Breast epithelium (tissue), 4 donors: Measurements from ENCODE around the gene RSPRY1. TPM values are rescaled to one million over a fixed set of nuclear protein-coding genes. Genes with fewer than 3 reads are reported as not detected.

Experiments
- DNase-seq, 2 donors: peaks; one replicate each; pipeline ENCODE4 v3.0.0-alpha.2; 2019; ENCODE audit warnings: low spot score in 2 of 2
- H3K27ac ChIP-seq, 2 donors: fragments of 200-600 bp; sonication (generic) in 1 of 2; one replicate each; pipeline ENCODE4 v1.5.1; 2016 to 2019; ENCODE audit warnings: mild to moderate bottlenecking in 1 of 2
- H3K27me3 ChIP-seq, 2 donors: fragments of 200-600 bp; sonication (generic) in 1 of 2; one replicate each; pipeline versions ENCODE4 v1.5.1 to v1.6.0; 2017 to 2019; ENCODE audit warnings: control low read depth in 1 of 2, mild to moderate bottlenecking in 1 of 2
- H3K36me3 ChIP-seq: fragments of 200-600 bp; one replicate; pipeline ENCODE4 v1.5.1; 2019
- H3K4me1 ChIP-seq, 2 donors: fragments of 200-600 bp; sonication (generic); one replicate each; pipeline ENCODE4 v1.5.1; 2016 to 2019; ENCODE audit warnings: control low read depth in 1 of 2
- H3K4me3 ChIP-seq, 3 donors: fragments of 200-600 bp; sonication (generic); 1 replicate in 2 of 3; 2 replicates in 1 of 3; pipeline ENCODE4 v1.5.1; 2016 to 2019; ENCODE audit warnings: mild to moderate bottlenecking in 3 of 3, moderate library complexity in 2 of 3
- H3K9me3 ChIP-seq, 2 donors: fragments of 200-600 bp; sonication (generic) in 1 of 2; one replicate each; pipeline ENCODE4 v1.5.1; 2016 to 2019; ENCODE audit warnings: control low read depth in 1 of 2
- POLR2A ChIP-seq: fragments of 450-650 bp; IDR thresholded peaks from one replicate; pipeline ENCODE4 v1.6.1; 2016; ENCODE audit warnings: antibody characterized with exemption, mild to moderate bottlenecking, moderate library complexity
- POLR2AphosphoS5 ChIP-seq, 3 donors: sonication (generic); formaldehyde crosslinking; IDR thresholded peaks; one replicate each; pipeline ENCODE4 v1.6.1; 2017; ENCODE audit warnings: antibody characterized with exemption in 3 of 3
- intact Hi-C: fragments of 100-400 bp; cut with DNase I; formaldehyde crosslinking; loops from one replicate; pipeline ENCODE4 v1.15.1; 2023; ENCODE audit warnings: low total_unique reads
- total RNA-seq, 3 donors: library from RNA; depleted of rRNA; stranded (reverse); fragments of >200 nt; gene quantifications; one replicate each; pipeline ENCODE4 v1.1.0, GENCODE V29; 2016
- TF ChIP-seq, protein P1 (sequence below), 3 donors: fragments of 450-650 bp; IDR thresholded peaks; one replicate each; pipeline ENCODE4 v1.5.1; 2016 to 2017; ENCODE audit warnings: antibody characterized with exemption in 3 of 3, mild to moderate bottlenecking in 3 of 3, moderate library complexity in 3 of 3

The RSPRY1 gene
- total RNA-seq, 3 donors from 2014 or later = 26.4 to 52.4 (median 34.4) TPM

DNA sequence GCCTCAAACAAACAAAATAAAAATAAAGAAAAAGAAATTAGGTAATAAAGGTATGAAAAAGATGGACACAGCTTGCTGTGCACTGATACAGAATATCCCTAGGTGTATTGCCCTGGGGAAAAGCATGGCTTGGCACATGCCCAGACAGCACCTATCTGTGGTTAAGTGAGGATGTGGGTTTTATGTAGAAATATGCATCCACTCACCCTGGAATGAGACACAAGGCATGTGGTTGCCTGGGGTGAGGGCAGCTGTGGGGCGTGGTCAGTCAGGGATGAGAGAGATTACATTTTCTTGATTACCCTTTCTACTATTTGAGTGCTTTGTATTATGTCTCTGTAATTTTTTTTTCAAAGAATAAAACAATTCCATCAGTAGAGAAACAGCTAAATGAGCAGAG, 91.5 kb downstream of the RSPRY1 start:
- Histone ChIP-seq H3K36me3 (no peaks in the 10 kb centered on the region), H3K27me3 (no peaks in the 10 kb centered on the region), H3K4me3 (no peak overlapping the region), H3K27ac (no peak overlapping the region), H3K9me3 (no peaks in the 10 kb centered on the region), H3K4me1 (no peaks in the 10 kb centered on the region)
- intact Hi-C loops = no loop called here
- no peak for DNase-seq
- TF ChIP-seq POLR2A (no peak), POLR2AphosphoS5 (IDR thresholded peaks at IDR 0.05) (no peak)
- TF ChIP-seq, protein P1, sequence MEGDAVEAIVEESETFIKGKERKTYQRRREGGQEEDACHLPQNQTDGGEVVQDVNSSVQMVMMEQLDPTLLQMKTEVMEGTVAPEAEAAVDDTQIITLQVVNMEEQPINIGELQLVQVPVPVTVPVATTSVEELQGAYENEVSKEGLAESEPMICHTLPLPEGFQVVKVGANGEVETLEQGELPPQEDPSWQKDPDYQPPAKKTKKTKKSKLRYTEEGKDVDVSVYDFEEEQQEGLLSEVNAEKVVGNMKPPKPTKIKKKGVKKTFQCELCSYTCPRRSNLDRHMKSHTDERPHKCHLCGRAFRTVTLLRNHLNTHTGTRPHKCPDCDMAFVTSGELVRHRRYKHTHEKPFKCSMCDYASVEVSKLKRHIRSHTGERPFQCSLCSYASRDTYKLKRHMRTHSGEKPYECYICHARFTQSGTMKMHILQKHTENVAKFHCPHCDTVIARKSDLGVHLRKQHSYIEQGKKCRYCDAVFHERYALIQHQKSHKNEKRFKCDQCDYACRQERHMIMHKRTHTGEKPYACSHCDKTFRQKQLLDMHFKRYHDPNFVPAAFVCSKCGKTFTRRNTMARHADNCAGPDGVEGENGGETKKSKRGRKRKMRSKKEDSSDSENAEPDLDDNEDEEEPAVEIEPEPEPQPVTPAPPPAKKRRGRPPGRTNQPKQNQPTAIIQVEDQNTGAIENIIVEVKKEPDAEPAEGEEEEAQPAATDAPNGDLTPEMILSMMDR (IDR thresholded peaks at IDR 0.05) = no peak

DNA sequence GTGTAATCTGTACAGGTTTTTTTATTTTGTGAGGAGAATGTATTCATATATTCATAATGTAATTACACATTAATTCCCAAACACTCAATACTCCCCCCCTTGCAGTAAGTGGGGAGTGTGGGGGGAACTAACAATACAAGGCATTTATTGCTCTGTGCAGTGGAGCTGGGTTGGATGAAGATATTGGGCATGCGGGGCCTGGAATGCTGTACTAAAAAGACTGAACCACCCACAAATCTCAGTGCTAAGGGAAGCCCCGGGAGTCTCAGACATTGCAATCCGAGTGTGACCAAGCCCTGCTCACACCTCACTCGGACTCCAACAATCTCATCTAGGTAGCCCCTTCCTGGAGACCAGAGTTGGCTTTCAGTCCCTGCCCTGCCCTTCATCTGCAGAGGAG, 92.4 kb downstream of the RSPRY1 start:
- Histone ChIP-seq H3K27me3 (no peaks in the 10 kb centered on the region), H3K4me1 (no peaks in the 10 kb centered on the region), H3K36me3 (no peaks in the 10 kb centered on the region), H3K4me3 (no peak overlapping the region), H3K27ac (no peak overlapping the region), H3K9me3 (no peaks in the 10 kb centered on the region)
- DNase-seq = no peak
- intact Hi-C loops = no loop called here
- TF ChIP-seq POLR2A (no peak), POLR2AphosphoS5 (IDR thresholded peaks at IDR 0.05) (no peak)
- TF ChIP-seq, protein P1 (IDR thresholded peaks at IDR 0.05) = no peak

DNA sequence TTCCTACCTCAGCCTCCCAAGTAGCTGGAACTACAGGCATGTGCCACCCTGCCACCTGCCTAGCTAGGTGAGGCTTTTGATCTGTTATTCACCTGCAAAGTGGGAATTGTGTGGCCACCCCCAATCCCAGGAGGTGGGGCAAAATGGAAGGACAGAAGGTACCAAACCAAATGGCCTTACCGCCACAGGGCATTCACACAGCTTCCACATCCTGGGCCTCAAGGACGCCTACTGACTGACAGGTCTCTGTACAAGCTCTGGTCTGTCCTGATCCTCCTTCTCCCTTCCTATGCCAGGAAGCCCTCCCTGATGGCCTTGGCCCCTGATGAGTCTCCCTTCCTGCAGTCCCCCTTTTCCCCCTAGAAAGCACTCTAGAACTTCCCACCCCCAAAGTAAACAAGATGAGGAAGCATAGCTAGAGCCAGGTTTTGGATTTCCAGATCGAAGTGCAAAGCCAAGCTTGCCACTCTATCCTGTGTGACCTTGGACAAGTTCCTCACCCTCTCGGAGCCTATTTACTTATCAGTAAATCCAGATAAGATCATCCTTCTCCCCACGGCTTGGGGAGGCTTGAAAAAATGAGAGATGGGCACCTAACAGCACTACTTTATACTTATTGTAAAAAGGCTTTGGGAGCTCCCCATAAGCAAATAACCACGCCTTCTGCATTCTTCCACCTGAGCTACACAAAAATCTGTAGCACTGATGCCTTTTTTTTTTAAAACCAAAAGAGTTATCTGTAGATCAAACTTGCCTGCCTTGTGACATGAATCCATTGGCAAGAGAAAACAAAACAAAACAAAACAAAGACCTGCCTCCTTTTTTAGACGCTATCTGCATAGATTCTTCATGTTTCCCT, 93.9 kb downstream of the RSPRY1 start:
- Histone ChIP-seq H3K36me3 (no peaks in the 10 kb centered on the region), H3K27me3 (no peaks in the 10 kb centered on the region), H3K9me3 (no peaks in the 10 kb centered on the region), H3K4me1 (peaks cover 0 to 7% of the 10 kb centered on the region in 2 donors), H3K4me3 (no peak overlapping the region), H3K27ac (no peak overlapping the region)
- TF ChIP-seq, protein P1 (IDR thresholded peaks at IDR 0.05) = no peak
- no peak for TF ChIP-seq POLR2A
- intact Hi-C loops = no loop called here
- DNase-seq = no peak

GRCh38 chr16:57281791-57282190, 95.7 kb downstream of the RSPRY1 start:
- TF ChIP-seq, protein P1 (IDR thresholded peaks at IDR 0.05) = no peak
- TF ChIP-seq POLR2AphosphoS5 (IDR thresholded peaks at IDR 0.05) (no peak), POLR2A (no peak)
- peaks cover 0 to 7% of the 10 kb centered on the region in 2 donors for H3K4me1 ChIP-seq
- H3K27ac ChIP-seq = no peak overlapping the region
- no peak for DNase-seq
- H3K9me3 ChIP-seq = no peaks in the 10 kb centered on the region
- no peaks in the 10 kb centered on the region for H3K27me3 ChIP-seq
- H3K4me3 ChIP-seq = no peak overlapping the region
- no peaks in the 10 kb centered on the region for H3K36me3 ChIP-seq
- intact Hi-C loops = no loop called here

- intact Hi-C loops = no loop called here
- Histone ChIP-seq H3K4me1 (peaks cover 0 to 7% of the 10 kb centered on the region in 2 donors), H3K27ac (no peak overlapping the region), H3K27me3 (no peaks in the 10 kb centered on the region), H3K4me3 (peak overlapping the region in 1 of 3 donors; percentile 68), H3K9me3 (no peaks in the 10 kb centered on the region), H3K36me3 (no peaks in the 10 kb centered on the region)
- no peak for TF ChIP-seq POLR2AphosphoS5 (IDR thresholded peaks at IDR 0.05)
- no peak for TF ChIP-seq POLR2A
- TF ChIP-seq, protein P1 (IDR thresholded peaks at IDR 0.05) = no peak
- DNase-seq = no peak
These were observed 96.5 kb downstream of the RSPRY1 start for GRCh38 chr16:57282510-57283213.
